Left forelimb (tissue), 1 donor: ENCODE results near the gene ENTR1.

Source experiments
- DNase-seq: peaks from one replicate; pipeline ENCODE4 v3.0.0-alpha.2; 2018; ENCODE audit warnings: low spot score

The ENTR1 gene

GRCh38 chr9:136396219-136396515, 14.2 kb downstream of the ENTR1 start:
- DNase-seq = no peak

- DNase-seq = no peak
These were observed 14.8 kb downstream of the ENTR1 start for GRCh38 chr9:136395345-136396218.

GRCh38 chr9:136395020-136395340, 15.4 kb downstream of the ENTR1 start:
- DNase-seq = no peak

- no peak for DNase-seq
These were observed 15.9 kb downstream of the ENTR1 start for GRCh38 chr9:136394312-136395019.

GRCh38 chr9:136393531-136393930, 16.9 kb downstream of the ENTR1 start:
- no peak for DNase-seq

GRCh38 chr9:136392538-136393449, 17.6 kb downstream of the ENTR1 start:
- DNase-seq = no peak

GRCh38 chr9:136391737-136392537, 18.5 kb downstream of the ENTR1 start:
- DNase-seq = no peak

GRCh38 chr9:136389396-136389795, 21.0 kb downstream of the ENTR1 start:
- no peak for DNase-seq

- no peak for DNase-seq
These were observed 23.2 kb downstream of the ENTR1 start for GRCh38 chr9:136387217-136387616.

GRCh38 chr9:136386018-136386417, 24.4 kb downstream of the ENTR1 start:
- no peak for DNase-seq

- DNase-seq = no peak
These were observed 25.4 kb downstream of the ENTR1 start for GRCh38 chr9:136385015-136385414.

GRCh38 chr9:136383436-136383835, 27.0 kb downstream of the ENTR1 start:
- no peak for DNase-seq

GRCh38 chr9:136381966-136382513, 28.4 kb downstream of the ENTR1 start:
- DNase-seq = no peak

GRCh38 chr9:136381311-136381710, 29.1 kb downstream of the ENTR1 start:
- DNase-seq = no peak

- DNase-seq = no peak
These were observed 30.0 kb downstream of the ENTR1 start for GRCh38 chr9:136380381-136380780.

GRCh38 chr9:136379891-136380290, 30.5 kb downstream of the ENTR1 start:
- DNase-seq = no peak

GRCh38 chr9:136379401-136379800, 31.0 kb downstream of the ENTR1 start:
- no peak for DNase-seq

GRCh38 chr9:136379003-136379287, 31.5 kb downstream of the ENTR1 start:
- DNase-seq = no peak

- DNase-seq = no peak
These were observed 32.0 kb downstream of the ENTR1 start for GRCh38 chr9:136378170-136379002.

- DNase-seq = no peak
These were observed 32.9 kb downstream of the ENTR1 start for GRCh38 chr9:136377341-136378169.
